Amniotic stem cell (primary cell): ENCODE measurements around the gene TEX264.
A peak's percentile ranks its signal among the peaks of the same experiment; 100 is the strongest.
"Not testable (repeated sequence)": the region's sequence is repeated elsewhere in the genome, so short reads cannot be mapped to it uniquely, and the experiment has no call there.

ENCODE experiments used
- DNase-seq: peaks from one replicate; lab custom pipeline; 2025; lab: John Stamatoyannopoulos, UW

TEX264 gene, protein sequence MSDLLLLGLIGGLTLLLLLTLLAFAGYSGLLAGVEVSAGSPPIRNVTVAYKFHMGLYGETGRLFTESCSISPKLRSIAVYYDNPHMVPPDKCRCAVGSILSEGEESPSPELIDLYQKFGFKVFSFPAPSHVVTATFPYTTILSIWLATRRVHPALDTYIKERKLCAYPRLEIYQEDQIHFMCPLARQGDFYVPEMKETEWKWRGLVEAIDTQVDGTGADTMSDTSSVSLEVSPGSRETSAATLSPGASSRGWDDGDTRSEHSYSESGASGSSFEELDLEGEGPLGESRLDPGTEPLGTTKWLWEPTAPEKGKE

DNA sequence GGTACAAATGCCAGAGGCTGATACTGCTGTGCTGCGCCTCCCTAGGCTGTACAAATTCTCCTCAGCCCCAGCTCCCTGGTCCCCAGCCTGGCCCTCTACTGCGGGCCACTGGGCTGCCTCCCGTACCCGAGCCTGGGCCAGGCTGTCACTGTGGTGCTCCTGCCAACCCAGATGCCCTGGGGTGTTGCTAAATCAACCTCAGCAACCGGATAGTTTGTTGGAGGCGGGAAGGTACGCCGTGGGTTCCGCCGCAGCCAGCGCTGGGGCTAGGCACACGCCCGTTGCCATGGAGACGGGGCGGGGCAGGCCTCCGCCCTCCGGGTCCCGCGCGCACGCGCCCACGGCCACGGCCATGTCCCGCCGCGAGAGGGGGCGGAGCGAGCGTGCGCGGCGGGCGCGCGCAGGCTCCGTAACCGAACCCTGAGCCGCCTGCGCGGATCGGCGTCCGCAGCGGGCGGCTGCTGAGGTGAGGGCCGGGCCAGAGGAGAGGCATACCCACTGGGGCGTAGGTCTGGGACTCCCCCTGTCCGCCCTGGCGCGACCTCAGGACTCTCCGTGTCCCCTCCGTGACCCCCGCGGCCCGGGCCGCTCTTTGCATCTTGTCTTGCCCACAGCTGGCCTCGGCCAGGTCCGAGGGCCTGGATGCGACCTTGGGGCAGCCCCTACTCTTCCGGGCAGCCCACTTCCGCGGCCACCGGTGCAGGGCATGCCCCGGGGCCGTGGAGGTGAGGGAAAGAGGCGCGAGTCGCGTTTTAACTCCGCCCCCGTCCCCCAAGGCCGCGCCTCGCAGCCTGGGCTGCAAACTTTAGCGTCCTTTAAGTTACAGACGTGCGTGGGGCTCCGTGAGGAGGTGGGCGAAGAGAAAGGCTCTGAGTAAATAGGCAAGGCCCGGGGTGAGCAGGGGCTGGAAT, at the start of gene TEX264:
Gene TEX264 (plus strand): TSS at position 430 of the 911 bp plus-strand sequence. CDS start 3,053 bp downstream, outside the sequence.
- DNase-seq: peak; percentile 70

GRCh38 chr3:51622413-51622812, 48.6 kb upstream of the TEX264 start:
- no peak for DNase-seq

GRCh38 chr3:51622868-51623267, 48.2 kb upstream of the TEX264 start:
- no peak for DNase-seq

- no peak for DNase-seq
Observed at GRCh38 chr3:51630513-51630912, 40.5 kb upstream of the TEX264 start.

GRCh38 chr3:51637144-51637940, 33.7 kb upstream of the TEX264 start:
- DNase-seq: no peak

DNA sequence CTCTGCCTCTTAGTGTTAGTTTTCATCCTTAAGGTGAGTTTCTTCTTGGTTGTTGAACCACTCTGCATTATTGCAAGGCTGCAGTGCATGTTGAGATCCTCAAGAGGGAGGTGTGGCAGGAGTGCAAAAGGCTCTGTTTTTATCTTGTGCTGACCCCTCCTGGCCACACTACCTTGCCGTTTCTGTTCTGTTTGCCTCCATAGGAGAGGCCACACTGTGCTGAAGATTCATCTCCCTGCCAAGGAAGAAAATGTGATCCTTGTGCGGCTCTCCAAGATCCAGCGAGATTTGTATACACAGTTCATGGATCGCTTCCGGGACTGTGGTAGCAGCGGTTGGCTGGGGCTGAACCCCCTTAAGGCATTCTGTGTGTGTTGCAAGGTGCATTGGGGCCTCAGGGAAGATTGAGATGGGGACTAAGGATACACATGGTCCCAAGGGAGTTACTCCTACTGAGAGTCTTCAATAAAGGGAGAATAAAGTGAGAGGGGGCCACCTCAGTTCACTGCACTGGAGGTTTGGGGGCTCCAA, 33.0 kb upstream of the TEX264 start:
- DNase-seq: peak; percentile 11

- no peak for DNase-seq
Observed at GRCh38 chr3:51642462-51642861, 28.6 kb upstream of the TEX264 start.

- DNase-seq: no peak
Observed at GRCh38 chr3:51646091-51646490, 25.0 kb upstream of the TEX264 start.

DNA sequence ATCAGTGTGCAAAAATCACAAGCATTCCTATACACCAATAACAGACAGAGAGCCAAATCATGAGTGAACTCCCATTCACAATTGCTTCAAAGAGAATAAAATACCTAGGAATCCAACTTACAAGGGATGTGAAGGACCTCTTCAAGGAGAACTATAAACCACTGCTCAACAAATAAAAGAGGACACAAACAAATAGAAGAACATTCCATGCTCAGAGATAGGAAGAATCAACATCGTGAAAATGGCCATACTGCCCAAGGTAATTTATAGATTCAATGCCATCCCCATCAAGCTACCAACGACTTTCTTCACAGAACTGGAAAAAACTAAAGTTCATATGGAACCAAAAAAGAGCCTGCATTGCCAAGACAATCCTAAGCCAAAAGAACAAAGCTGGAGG, 18.9 kb upstream of the TEX264 start:
- not testable (repeated sequence) for DNase-seq

- DNase-seq: not testable (repeated sequence)
Observed at GRCh38 chr3:51653409-51653808, 17.6 kb upstream of the TEX264 start.

DNA sequence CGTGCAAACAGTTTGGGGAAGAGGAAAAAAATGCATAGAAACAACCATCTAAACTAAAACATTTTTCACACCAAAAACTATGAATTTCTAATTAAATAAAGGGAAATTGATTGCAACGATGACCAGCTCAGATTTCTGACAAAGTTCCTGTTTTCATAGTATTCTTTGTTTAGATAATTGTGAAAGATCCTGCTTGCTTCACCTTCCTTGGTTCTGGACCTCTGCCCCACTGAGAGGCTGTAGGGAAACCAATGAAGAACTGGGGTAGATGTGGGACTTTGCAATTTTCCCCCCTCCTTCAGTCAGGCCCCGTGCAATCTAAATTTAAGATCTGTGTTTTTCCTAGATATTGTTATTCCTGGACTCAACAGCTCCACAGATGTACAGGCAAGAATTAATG, 13.8 kb upstream of the TEX264 start:
- no peak for DNase-seq

GRCh38 chr3:51659942-51660341, 11.1 kb upstream of the TEX264 start:
- DNase-seq: no peak

DNA sequence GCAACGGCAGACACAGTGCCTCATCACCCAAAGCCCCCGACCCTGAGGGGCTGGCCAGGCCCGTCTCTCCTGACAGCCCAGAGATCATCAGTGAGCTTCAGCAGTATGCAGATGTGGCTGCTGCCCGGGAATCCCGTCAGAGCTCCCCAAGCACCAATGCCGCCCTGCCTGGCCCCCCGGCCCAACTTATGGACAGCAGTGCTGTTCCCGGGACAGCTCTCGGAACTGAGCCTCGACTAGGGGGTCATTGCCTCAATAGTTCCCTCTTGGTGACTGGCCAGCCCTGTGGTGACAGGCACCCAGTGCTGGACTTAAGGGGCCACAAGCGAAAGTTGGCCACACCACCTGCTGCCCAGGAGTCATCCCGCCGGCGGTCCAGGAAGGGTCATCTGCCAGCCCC, 8.6 kb upstream of the TEX264 start:
- no peak for DNase-seq

DNA sequence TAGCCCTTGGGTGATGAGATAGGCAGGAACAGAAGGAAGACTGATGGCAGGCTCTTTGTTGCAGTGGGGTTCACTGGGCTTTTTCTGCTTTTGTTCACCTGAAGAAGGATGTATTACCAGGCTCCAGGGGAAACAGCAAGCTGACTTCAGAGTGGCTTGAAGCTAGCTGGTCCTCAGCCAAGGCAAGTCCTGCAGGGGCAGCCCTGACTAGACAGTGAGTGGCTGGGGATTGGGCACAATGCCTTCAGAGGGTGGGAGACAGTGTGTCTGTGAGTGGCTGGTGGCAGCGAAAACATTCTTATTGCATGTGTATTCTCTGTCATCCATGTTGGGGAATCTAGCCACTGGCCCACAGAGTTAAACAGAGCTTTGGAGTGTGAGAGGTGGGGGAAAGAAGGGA, 2.3 kb upstream of the TEX264 start:
- no peak for DNase-seq

DNA sequence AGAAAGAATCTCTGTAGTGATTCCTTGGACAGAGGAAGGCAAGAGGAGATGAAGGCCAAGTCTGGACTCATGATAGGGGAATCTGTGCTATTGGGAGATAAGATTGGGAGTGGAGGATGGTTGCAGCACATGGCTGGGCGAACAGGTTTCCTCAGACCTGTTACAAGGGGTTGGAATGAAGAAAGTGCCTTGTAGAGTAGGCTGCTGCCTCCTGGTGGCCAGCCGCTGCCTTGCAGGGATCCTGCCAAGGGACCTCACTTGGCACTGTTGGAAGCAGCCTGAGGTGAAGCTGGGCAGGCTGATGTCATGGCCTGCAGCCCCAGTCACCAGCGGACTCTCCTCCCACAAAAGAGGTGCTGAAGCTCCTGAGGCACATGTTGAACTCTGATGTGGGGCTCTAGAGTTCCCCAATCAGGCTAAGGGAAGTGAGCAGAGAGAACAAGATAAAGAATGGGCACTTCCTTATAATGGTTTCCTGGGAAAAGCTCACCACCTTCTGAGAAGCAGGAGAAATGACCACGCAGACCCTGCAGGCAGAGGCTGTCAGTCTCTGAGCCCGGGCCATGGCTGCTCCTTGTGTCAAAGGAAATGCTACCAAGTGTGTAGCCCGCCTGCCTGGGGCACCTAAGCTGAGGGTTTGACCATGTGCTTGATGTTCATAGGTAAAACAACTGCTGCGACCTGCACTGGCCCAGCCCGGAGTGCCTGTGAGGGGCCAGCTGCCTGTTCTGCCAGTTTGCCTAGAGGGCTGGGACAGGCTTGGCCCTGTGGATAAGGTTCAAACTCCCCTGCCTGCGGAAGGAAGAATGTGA, 1.6 kb upstream of the TEX264 start:
- DNase-seq: peak; percentile 27

GRCh38 chr3:51670053-51670822, 814 bp upstream of the TEX264 start:
- DNase-seq: no peak

GRCh38 chr3:51671734-51672475, 853 bp downstream of the TEX264 start:
- peak; percentile 14 for DNase-seq

DNA sequence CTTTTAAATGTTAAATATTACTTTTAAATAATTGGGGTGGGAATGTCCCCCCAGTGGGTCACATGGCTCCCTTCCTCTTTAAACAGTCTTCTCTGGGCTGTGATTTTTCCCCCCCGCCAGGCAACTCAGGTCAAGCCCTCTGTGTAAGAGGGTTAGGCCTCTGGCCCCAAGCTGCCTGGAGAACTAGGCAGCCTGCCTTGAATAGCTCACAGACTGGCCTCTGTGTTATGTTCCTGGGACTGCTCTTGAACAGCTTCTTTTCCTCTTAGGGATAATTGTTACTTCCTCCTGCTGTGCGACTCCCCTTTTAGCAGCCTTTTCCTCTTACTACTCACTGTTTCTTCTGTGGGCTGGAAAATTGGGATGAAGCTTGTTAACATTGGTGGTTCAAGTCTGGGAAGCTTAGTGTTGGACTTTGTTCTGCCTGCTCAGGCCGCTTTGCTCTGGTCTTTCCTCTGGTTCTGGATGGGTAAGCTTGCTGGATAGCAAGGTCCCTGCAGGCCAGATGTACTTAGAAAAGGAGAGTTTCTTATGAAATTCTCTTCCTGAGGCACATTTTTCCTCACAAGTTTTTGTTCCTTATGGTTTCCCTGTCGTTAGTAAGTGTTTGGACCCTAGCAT, 2.2 kb downstream of the TEX264 start:
- DNase-seq: no peak
